HepG2 (cell line): ENCODE data around the gene SYNGR4. TPM values are rescaled to one million over a fixed set of nuclear protein-coding genes. Genes with fewer than 3 reads are reported as not detected.

ENCODE experiments used
- BCLAF1 ChIP-seq: fragments of 450-650 bp; IDR thresholded peaks from 2 replicates; pipeline ENCODE4 v1.6.1; 2017; ENCODE audit warnings: mild to moderate bottlenecking
- ELF4 ChIP-seq: sonication (generic); formaldehyde crosslinking; IDR thresholded peaks from 2 replicates; pipeline ENCODE4 v1.5.0; 2020; ENCODE audit warnings: missing genetic modification reagents, mild to moderate bottlenecking, moderate library complexity, borderline replicate concordance
- ERF ChIP-seq: IDR thresholded peaks from 2 replicates; pipeline ENCODE4 v1.6.1; 2018; ENCODE audit warnings: missing biosample characterization, missing genetic modification reagents
- FOSL2 ChIP-seq: sonication (generic); formaldehyde crosslinking; IDR thresholded peaks from 2 replicates; pipeline ENCODE4 v1.4.0; 2020; ENCODE audit warnings: missing genetic modification reagents
- HNRNPUL1 ChIP-seq: fragments of 200-400 bp; formaldehyde crosslinking; IDR thresholded peaks from 2 replicates; pipeline ENCODE4 v1.6.1; 2017; ENCODE audit warnings: low read depth, mild to moderate bottlenecking, low read length, moderate library complexity
- NCOR1 ChIP-seq: fragments of 200-600 bp; sonication (generic); IDR thresholded peaks from 2 replicates; pipeline ENCODE4 v1.7.0; 2017; ENCODE audit warnings: antibody characterized with exemption, low read length, borderline replicate concordance
- PRPF4 ChIP-seq: fragments of 200-400 bp; formaldehyde crosslinking; IDR thresholded peaks from 2 replicates; pipeline ENCODE4 v1.6.1; 2016; ENCODE audit warnings: low read length, low read depth; ENCODE audit not compliant: poor library complexity, severe bottlenecking
- RAD21 ChIP-seq: fragments of 450-650 bp; formaldehyde crosslinking; IDR thresholded peaks from 2 replicates; pipeline ENCODE4 v1.5.0; 2020; ENCODE audit warnings: mild to moderate bottlenecking
- SIX1 ChIP-seq: sonication (generic); formaldehyde crosslinking; IDR thresholded peaks from 2 replicates; pipeline ENCODE4 v1.4.0; 2020; ENCODE audit warnings: missing genetic modification reagents, borderline replicate concordance
- SNAI1 ChIP-seq: sonication (generic); formaldehyde crosslinking; IDR thresholded peaks from 2 replicates; pipeline ENCODE4 v1.5.0; 2020; ENCODE audit warnings: mild to moderate bottlenecking, missing genetic modification reagents, borderline replicate concordance
- TCF7 ChIP-seq: sonication (generic); IDR thresholded peaks from 2 replicates; pipeline ENCODE4 v1.6.1; 2016; ENCODE audit warnings: antibody characterized with exemption, low read depth
- ZNF501 ChIP-seq: sonication (generic); formaldehyde crosslinking; IDR thresholded peaks from 2 replicates; pipeline ENCODE4 v1.5.1; 2020; ENCODE audit warnings: mild to moderate bottlenecking, moderate library complexity, missing genetic modification reagents
- polyA plus RNA-seq, 8 experiments: library from polyadenylated mRNA; depleted of rRNA in 3 of 8; stranded (reverse) in 7 of 8; unstranded in 1 of 8; fragments of >200 nt; fragmentation: Illumina TruSeq in 4 of 8; extraction: Trizol in 4 of 8; gene quantifications; 2 replicates each; pipeline versions ENCODE4 v1.2.1 to v1.2.3, GENCODE V29; 2011 to 2016; ENCODE audit warnings: low read depth in 4 of 8, missing spikeins in 1 of 8, mixed read lengths in 1 of 8; ENCODE audit not compliant: insufficient read depth in 1 of 8
- total RNA-seq, 5 experiments: library from RNA; depleted of rRNA; stranded (reverse); fragments of >200 nt; fragmentation: Illumina TruSeq; extraction: Trizol; gene quantifications; 2 replicates each; pipeline ENCODE4 v1.2.3, GENCODE V29; 2016; ENCODE audit warnings: low read depth in 1 of 5

SYNGR4 gene
- total and polyA plus RNA-seq, 2 of the 13 experiments (the other 11 are each of a cell fraction or from before 2014, with no cell fraction given): not detected

GRCh38 chr19:48319647-48320541 is 44.3 kb upstream of the SYNGR4 start (continued):
- no peak for TF ChIP-seq TCF7
- no peak for TF ChIP-seq BCLAF1
- TF ChIP-seq SIX1: no peak
- no peak for TF ChIP-seq ELF4
- no peak for TF ChIP-seq HNRNPUL1
- no peak for TF ChIP-seq NCOR1
- no peak for TF ChIP-seq PRPF4
- peak; percentile 19; the same call in 1 of the 2 replicates for TF ChIP-seq FOSL2 (CRISPR knock-in tag)
- peak; percentile 76 for TF ChIP-seq RAD21 (CRISPR knock-in tag)
- TF ChIP-seq SNAI1: no peak
- peak; percentile 70; the same call in 1 of the 2 replicates for TF ChIP-seq ZNF501 (CRISPR knock-in tag)
- 0 out of 2 replicates have a peak, but pooled peaks have one; percentile 28 for TF ChIP-seq ERF (CRISPR knock-in tag)
